HPDE6-E6E7 (cell line): ENCODE measurements around the gene RNU5B-1.
A peak's percentile ranks its signal among the peaks of the same experiment; 100 is the strongest.

Source experiments
- DNase-seq: peaks from one replicate; pipeline ENCODE4 v3.0.0; 2011; ENCODE audit warnings: missing footprints; ENCODE audit errors: extremely low spot score

RNU5B-1 gene

DNA sequence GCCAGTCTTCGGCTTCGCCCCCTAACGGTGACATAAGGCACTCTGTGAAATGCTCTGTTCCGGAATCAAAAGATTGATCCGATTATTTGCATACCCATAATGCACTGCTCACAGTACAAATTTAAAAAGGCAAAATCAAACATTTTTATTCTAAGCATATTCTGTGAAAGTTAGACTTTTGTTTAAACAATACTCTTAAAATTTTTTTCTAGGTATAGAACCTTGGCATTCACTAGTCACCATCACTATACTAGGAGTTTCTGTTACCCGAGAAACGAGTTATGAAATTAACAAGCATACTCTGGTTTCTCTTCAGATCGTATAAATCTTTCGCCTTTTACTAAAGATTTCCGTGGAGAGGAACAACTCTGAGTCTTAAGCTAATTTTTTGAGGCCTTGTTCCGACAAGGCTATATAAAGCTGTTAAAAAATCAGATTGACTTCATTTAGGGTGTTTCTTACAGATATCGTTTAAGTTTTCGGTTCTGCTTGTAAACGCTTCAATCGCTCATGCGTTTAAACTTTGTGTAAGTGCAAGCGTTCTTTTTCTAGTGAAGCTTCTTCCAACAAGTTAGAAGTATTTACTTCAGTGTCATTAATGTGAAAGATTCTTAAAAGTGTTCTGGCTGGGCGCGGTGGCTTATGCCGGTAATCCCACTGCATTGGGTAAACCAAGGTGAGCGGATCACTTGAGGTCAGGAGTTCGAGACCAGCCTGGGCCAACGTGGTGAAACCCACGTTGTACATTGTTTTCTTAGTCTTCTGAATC, at the start of gene RNU5B-1:
Gene RNU5B-1, plus strand, starts transcription at position 297 of the 769 bp plus-strand sequence.
- peak; percentile 64 for DNase-seq

DNA sequence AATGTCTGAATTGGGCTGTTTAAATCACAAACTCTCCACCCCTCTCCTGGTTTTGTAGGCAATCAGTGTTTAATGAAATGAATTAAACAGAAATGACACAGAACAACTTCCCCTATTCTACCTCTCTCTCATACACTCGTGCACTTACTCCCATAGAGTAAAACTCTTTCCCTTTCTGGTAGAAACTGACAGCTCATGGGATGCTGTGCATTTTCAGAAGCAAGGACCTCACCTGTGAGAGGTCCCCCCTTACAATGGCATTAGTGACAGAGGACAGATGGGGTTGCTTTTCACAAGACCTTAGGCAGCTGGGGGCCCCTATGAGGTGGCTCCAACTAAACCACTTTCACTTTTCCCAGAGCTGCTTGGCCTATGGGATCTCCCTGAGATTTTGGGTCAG, 49.7 kb upstream of the RNU5B-1 start:
- DNase-seq, result no peak

DNA sequence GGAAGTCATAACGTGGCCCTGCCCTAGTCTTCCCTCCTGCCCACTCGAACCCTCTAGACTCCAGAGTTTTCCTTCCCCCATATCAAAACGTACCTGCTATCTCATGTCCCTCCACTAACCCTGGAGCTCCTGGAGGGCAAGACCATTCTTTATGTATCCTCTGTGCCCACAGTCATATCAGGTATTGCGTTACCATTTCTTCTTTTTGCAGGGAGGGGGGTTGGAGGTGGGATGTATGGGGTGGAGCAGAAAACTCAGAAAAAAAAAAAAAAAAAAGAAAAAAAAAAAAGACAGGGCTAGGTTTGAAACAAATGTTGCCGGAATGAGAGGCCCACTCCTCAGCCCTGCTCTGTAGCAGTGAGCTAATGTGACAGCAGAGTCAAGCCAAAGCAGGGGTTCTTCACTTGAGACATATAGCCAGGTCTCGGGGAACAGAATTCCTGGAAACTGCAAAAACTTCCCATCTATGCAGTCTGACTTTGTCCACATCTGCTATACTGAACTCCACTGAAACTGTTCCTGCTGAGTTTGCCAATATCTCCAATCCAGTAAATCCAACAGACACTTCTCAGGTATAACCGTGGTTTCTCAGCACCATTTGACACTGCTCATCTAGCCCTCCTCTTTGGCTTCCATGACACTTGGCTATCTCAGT, 48.9 kb upstream of the RNU5B-1 start:
- no peak for DNase-seq

DNA sequence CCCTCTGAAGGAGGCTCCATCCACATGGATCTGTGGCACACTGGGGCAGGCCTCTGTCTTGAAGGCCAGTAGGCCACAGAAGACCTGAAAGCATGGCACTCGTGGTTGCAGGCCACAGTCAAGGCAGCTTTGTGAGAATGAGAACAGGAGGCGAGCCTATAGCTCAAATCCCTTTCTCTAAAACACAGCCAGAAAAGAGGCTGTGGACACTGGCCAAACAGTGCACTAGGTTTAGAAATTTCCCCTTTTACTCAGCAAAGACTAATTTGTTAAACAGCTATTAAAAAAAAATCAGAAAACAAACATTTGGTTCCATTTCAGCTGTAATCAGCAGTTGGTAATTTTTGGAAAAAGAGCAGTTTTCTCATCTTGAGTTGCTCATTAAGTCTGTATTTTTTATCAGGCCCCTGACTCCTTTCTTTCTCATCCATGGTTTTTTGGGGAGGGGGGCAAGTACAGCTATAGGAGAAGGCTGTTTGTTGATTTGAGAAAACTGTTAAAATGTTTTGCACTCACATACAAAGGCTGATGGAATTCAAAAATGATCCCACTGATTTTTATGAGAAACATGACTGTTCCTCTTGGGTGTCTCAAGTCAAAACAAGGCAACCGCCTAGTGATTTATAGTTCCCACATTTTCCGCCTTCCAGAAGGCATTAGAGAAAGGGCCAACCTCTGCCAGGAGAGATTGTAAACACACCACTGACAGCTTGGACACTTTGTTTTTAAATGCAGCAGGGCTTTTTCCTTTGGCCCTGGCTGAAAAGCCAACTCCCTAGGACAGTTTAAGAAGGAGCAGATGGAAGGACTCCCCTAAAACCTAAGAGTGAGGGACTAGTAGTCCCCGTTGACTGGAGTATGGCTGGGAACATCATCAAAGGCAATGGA, 45.9 kb upstream of the RNU5B-1 start:
- no peak for DNase-seq

DNA sequence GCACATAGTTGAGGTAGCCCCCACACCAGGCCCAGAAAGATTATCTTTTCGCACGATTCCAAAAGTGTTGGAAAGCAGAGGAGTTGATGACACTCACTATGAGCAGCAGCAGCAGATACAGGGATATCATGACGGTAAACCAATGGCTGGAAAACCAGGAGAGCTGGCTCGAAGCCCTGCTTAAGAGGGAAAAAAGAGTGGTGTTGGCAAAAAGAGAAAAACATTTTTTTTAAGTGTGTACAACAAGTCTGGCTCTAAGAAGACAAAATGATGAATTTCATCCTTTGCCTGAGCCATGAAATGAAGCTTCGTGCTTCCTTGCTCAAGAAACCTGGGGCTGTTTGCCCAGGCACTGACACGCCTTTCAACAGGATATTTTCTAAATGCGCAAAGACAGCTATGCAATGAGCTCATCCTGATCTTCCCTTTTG, 45.1 kb upstream of the RNU5B-1 start:
- DNase-seq, result no peak

DNA sequence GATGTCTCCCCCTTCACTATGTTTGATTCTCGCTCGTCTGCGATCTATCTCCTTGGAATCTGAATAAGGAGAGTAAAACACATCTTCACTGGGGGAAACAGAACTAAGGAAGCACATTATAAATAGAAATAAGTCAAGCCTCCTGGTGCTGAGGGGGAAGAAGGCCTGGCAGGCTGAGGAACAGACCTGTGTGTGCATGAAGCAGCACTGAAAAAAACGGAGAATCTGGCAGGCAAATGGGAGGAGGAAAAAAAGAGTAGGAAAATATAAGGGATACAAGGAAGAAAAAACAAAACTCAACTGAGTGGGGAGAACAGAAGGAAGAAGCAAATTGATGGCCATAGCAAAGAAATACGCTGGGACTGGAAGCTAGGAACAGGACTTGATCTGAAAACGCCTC, 43.5 kb upstream of the RNU5B-1 start:
- DNase-seq, result no peak

DNA sequence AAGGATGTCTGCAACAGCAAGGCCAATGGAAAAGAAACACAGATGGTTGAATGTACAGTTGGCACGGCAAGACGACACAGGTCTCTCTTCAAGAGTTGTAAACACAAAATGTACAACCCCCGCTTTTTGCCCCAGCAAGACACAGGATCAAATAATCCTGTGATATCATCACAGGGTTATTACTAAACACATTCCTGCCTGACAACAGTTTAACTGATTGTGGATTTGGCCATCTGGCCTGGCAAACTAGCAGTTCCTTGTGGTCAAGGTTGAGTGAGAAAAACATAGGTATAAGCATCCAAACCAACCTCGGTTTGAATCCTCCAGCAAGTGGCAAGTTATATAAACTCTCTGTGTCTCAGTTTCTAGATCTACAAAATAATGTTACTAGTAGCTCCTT, 41.2 kb upstream of the RNU5B-1 start:
- no peak for DNase-seq

DNA sequence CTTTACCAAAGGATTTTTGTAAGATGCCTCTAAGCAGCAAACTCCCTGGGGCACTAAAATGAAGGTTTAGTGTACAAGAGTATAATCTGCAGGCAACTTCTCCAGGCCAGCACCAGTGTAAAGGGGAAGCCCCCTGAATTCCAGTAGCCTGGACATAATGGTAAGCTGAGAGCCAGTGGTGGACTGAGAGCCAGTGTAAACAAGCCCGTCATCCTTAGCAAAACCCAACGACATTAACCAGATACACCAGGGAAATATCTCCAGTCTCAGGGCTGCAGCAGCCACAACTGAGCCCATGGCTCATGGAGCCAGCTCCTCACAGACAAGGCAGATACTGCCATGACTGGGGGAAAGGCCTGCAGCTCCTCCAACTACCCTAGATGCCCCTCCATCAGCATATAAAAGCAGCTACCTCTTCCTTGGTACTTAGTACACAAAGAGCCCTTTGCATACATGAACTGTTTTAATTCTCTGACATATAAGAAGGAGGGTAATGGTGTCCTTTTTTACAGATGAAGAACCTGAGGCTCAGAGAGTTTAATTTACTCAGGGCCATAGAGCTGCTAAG, 39.5 kb upstream of the RNU5B-1 start:
- DNase-seq, result no peak

DNA sequence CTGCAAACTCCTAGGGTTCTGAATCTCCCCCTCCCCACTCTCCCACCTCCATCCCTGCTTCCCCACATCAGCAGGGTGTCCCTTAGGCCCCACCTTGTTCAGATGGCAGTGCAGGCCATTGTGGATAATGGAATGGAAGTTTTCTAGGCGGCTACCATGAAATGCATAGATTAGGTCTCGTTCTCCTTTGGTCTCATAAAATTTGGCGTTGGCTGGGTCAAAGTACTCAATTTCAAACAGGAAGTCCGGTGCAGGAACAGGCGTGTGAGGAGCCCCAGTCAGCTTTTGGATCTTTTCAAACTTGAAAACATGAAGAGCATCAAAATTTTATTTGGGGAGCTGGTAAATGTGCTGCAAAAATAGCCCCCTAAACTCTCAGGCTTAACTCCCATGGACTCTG, 38.0 kb upstream of the RNU5B-1 start:
- no peak for DNase-seq

DNA sequence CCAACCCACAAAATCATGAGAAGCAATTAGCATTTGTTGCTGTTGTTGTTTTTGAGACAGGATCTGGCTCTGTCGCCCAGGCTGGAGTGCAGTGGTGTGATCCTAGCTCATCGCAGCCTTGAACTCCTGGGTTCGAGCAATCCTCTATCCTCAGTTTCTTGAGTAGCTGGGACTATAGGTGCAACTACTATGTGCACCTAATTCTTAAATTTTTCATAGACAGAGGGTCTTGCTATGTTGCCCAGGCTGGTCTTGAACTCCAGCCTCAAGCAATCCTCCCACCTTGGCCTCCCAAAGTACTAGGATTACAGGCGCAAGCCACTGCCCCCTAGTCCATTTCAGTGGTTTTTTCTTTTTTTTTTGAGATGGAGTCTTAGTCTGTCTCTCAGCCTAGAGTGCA, 36.1 kb upstream of the RNU5B-1 start:
- no peak for DNase-seq

DNA sequence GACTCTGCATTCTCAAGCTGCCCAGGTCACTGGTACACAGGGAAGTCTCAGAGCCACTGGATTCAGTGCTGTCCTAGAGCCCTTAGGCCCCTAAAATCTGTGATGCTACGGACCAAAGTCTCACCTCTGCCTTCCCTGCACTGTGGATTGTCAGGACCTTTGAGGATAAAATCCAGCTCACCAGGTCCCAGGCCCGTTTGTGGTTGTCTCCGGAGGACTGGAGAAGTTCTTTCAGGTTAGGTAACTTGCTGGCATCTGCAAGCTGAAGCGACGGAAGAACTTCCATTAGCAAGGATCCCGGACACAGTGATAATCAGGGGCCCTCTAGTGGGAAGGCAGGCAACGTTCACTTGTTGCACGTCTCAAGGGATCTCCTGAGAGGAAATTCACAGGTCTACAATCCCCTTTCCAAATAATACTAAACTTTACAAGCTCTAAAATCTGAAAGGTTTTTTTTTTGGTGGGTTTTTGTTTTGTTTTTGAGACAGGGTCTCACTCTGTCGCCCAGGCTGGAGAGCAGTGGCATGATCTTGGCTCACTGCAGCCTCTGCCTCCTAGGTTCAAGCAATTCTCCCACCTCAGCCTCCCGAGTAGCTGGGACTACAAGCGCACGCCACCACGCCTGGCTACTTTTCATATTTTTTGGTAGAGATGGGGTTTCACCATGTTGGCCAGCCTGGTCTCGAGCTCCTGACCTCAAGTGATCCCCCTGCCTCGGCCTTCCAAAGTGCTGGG, 33.5 kb upstream of the RNU5B-1 start:
- peak; percentile 65 for DNase-seq

DNA sequence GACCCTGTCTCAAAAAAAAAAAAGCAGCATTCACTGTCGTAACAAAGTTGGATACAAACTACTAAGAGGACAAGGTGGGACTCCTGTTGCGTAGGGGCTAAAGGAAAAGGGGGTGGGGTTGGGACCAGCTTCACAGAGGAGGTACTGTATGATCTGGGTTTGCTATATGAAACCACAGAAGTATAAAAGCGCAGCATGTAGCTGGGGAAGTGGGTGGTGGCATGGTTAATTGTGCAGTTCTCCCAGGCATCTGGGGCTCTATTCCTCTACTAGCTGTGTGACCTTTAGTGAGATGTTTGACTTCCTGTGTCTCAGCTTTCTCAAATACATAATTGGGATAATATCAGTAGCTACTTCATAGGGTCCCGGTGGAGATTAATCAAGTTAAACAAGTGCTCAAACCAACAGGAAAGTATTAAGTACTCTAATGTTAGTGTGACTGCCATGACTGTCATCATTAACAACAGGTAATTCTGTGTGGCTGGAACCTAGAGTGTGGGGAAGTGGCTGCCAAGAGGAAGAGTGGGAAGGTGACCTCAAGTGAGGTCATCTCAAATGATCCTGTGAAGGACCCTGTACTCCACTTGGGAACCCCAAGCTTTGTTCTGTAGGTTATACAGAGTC, 29.3 kb upstream of the RNU5B-1 start:
- DNase-seq, result no peak

DNA sequence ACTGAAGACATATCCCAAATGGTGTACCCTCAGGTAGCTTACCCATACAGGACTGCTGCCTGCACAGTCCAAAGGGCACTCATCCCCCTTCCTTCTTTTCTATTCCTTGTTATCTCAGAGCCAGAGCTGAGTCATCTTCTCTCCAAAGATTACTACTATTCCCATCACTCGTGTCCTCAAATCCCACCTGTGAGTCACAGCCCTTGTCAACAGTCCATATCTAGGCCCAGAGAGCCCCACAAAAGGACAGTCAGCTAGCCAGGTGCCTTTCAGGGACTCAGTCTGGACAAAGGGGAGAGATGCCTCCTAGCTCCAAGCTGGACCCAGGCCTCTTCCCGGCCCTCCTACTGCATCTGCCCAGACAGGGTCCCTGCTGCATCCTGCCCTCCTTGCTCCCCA, 28.8 kb upstream of the RNU5B-1 start:
- no peak for DNase-seq

DNA sequence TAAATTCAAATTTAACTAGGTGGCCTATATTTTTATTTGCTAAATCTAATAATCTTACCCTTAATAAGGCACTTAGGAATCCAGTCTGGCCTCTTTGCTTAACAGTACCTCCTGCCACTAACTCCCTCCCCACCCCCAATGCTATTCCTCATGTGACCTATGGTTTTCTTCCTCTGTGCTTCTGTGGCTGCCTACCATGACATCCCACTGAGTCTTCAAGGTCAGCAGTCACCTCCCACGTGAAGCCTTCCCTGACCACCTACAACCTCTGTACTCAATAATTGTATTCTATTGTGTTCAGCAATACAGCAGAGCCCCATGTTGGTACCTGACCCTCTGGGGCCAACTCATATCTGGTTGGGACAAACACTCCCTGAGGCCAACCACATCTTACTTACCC, 27.5 kb upstream of the RNU5B-1 start:
- DNase-seq, result no peak

DNA sequence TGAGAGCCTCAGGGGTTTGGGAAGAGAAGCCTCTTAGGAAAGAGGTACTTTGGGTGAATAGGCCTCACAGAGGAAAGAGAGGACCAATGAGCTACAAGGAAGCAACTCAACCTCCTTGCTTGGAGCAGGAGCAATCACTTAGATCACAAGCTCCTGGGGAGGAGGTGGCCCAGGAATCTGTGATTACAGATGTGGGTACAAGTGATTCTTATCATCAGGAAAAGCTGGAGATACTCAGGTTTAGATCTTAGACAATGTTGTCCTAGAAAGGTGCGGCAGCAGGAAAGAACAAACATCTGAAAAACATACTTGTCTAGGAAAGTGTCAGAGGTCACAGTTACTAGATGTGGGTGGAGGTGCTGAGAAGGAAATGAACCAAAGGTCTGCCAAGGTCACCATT, 26.0 kb upstream of the RNU5B-1 start:
- no peak for DNase-seq

DNA sequence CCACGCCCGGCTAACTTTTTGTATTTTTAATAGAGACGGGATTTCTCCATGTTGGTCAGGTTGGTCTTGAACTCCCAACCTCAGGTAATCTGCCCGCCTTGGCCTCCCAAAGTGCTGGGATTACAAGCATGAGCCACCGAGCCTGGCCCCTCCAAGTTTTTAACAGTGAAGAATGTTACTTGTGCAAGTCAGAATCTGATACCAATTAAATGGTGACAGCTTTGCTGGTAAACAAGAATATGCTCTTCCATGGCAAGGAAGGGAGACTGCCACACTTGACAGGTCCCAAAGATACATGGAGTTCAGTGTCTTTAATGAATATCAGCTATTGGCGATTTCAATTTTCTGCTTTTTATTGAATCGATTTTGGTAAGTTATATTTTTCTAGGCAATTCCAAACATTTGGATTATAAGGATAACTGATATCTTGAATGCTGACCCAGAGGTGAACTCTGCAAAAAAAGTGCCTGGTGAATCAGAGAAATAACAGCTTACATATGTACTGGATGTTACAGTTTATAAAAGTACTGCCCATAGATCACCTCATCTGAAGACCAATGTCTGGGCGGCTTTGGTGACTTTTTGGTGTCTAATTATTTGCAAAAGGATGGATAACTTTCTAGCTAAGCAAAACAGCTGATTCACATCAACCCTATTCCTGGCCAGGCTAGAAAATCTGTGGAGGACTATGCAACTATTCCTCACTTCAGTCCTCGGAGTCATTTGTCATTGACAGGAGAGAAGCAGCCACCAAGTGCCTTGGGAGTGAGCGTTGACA, 19.0 kb upstream of the RNU5B-1 start:
- DNase-seq, result no peak

DNA sequence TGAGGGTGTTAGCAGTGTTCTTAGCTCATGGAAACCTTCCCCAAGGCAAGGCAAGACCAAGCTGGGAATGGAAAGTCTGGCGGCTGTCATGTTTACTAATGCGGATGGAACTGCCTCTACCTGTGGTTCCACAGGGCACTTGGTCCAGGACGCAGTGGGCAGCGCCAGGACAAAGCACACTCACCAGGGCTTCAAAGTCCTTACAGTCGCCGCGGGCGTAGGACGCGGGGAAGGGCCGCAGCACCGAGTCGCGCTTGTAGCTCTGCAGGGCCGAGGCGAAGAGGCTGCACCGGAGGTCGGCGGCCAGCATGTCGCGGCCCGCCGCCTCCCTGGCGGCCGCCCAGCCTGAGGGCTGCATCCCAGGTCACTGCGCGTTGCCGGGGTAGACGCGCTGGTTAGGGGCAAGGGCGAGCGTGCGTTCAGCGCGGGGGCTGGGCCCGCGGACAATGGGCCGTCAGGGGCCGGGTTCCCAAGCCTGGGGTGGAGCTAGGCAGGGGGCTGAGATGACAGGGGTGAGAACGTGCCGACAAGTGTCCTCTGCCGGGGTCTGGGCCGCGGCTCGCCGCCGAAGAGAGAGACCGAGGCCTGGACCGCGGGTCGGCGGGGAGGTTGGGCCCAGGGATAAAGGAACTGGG, 18.3 kb upstream of the RNU5B-1 start:
- no peak for DNase-seq

DNA sequence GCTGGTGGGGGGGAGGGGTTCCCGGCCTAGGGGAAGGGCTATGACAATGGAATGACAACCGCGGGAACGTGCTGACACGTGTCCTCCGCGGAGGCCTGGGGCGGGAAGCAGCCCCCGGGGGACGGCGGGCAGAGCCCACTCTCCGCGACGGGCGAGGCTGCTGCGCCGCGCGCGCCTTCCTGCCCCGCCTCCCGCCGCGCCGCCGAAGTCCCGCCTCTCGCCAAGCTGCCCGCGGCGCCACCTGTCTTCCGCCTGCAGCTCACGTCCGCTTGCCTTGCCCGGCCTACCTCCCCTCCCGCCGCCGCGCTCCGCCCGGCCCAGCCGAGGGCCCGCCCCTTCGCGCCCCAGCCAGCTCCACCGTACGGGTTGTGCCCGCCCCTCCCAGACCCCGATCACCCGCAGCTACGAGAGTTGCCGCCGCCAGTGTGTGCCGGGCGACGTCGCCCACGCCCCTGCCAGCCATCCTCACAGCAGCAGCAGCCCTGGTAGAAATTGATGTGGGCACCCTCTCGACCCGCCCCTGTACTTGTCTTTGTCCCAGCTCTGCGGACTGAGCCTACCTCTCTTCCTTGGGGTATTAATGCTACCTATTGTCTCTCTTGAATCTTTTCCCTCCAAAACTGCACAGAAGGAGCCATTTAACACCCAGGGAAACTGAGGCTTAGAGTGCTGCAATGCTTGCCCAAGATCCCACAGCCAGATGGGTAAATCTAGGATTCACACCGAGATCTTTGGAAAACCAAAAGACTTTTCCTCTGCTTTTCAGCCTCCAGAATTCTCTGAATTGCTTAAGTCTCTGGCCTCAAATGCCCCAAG, 17.6 kb upstream of the RNU5B-1 start, which contains the start of gene PARP16:
Gene PARP16, minus strand, starts transcription at position 180 of the 816 bp plus-strand sequence. CDS start 457 bp downstream, outside the sequence.
- DNase-seq, result peak; percentile 74

DNA sequence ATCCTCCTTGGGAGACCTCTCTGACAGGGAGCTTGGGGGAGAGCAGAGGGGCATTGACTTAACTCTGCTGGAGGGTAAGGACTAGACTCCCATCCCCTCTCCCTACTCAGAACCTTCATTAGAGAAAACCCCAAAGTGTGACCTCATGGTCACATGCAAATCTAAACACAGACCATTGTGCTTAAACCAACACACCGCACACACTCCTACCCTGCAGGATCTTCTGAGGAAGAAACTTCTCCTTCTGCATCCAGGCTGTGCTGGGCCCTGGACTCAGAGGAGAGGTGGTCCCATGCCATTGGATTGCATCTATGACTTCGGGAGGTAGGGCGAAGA, 17.0 kb upstream of the RNU5B-1 start:
- DNase-seq, result no peak
